ENCODE results near the gene DEPP1.

Gene DEPP1

GRCh38 chr10:44930904-44931620 lies 47.5 kb downstream of the DEPP1 start:
- DNase-seq, result no peak

- no peak for DNase-seq
Measured at GRCh38 chr10:44929356-44930255, 49.0 kb downstream of the DEPP1 start.

GRCh38 chr10:44928462-44928861 lies 50.1 kb downstream of the DEPP1 start:
- no peak for DNase-seq

- peak; percentile 41 for DNase-seq
Measured at GRCh38 chr10:44927352-44927751, 51.3 kb downstream of the DEPP1 start.

- DNase-seq, result no peak
Measured at GRCh38 chr10:44926751-44927351, 51.8 kb downstream of the DEPP1 start.
